Activated CD8-positive, alpha-beta memory T cell treated with anti-CD3 and anti-CD28 coated beads, Interleukin-2, amount 50 U/mL, for 24 hours (primary cell): ENCODE data around the gene PUDP.
"Not testable (repeated sequence)": the region's sequence is repeated elsewhere in the genome, so short reads cannot be mapped to it uniquely, and the experiment has no call there.

Experiments
- DNase-seq: peaks from one replicate; pipeline ENCODE4 v3.0.0-alpha.2; 2020; ENCODE audit errors: extremely low read depth

Gene PUDP

GRCh38 chrX:7147978-7148854 is at the start of gene PUDP:
PUDP (minus strand) TSS chrX:7148153; CDS start chrX:7148113, 40 bp downstream.
- DNase-seq, result peak; percentile 42

- no peak for DNase-seq
Observed at GRCh38 chrX:7194606-7195005, 46.7 kb upstream of the PUDP start.

GRCh38 chrX:7192871-7193270 is 44.9 kb upstream of the PUDP start:
- DNase-seq, result no peak

GRCh38 chrX:7191681-7192110 is 43.7 kb upstream of the PUDP start:
- DNase-seq, result no peak

- DNase-seq, result no peak
Observed at GRCh38 chrX:7190157-7190556, 42.2 kb upstream of the PUDP start.

- DNase-seq, result no peak
Observed at GRCh38 chrX:7188672-7189071, 40.7 kb upstream of the PUDP start.

GRCh38 chrX:7184816-7185215 is 36.9 kb upstream of the PUDP start:
- DNase-seq, result no peak

- no peak for DNase-seq
Observed at GRCh38 chrX:7179446-7179845, 31.5 kb upstream of the PUDP start.

- not testable (repeated sequence) for DNase-seq
Observed at GRCh38 chrX:7178859-7179258, 30.9 kb upstream of the PUDP start.

- DNase-seq, result no peak
Observed at GRCh38 chrX:7170898-7171297, 22.9 kb upstream of the PUDP start.

- DNase-seq, result no peak
Observed at GRCh38 chrX:7169627-7170026, 21.7 kb upstream of the PUDP start.

GRCh38 chrX:7168371-7168770 is 20.4 kb upstream of the PUDP start:
- no peak for DNase-seq

- no peak for DNase-seq
Observed at GRCh38 chrX:7164174-7164573, 16.2 kb upstream of the PUDP start.

GRCh38 chrX:7163146-7163677 is 15.3 kb upstream of the PUDP start:
- DNase-seq, result no peak

GRCh38 chrX:7159149-7159861 is 11.4 kb upstream of the PUDP start:
- DNase-seq, result no peak

- no peak for DNase-seq
Observed at GRCh38 chrX:7158468-7158990, 10.6 kb upstream of the PUDP start.

- no peak for DNase-seq
Observed at GRCh38 chrX:7156879-7157278, 8.9 kb upstream of the PUDP start.

- DNase-seq, result no peak
Observed at GRCh38 chrX:7155163-7155562, 7.2 kb upstream of the PUDP start.

- DNase-seq, result no peak
Observed at GRCh38 chrX:7154041-7154597, 6.2 kb upstream of the PUDP start.

- no peak for DNase-seq
Observed at GRCh38 chrX:7153231-7153630, 5.3 kb upstream of the PUDP start.

- no peak for DNase-seq
Observed at GRCh38 chrX:7149411-7149810, 1.5 kb upstream of the PUDP start.

GRCh38 chrX:7147413-7147977 is 458 bp downstream of the PUDP start, which contains the start of gene STS:
STS (plus strand) TSS chrX:7147712; CDS start chrX:7253200, 105,488 bp downstream.
- no peak for DNase-seq
